Left ventricle myocardium inferior (tissue), 1 donor: Measurements from ENCODE around the gene SP100. TPM values are rescaled to one million over a fixed set of nuclear protein-coding genes. Genes with fewer than 3 reads are reported as not detected.

ENCODE experiments used
- DNase-seq: peaks from one replicate; pipeline ENCODE4 v3.0.0-alpha.2; 2020
- H3K27ac ChIP-seq: fragments of 200-600 bp; replicated peaks from 2 replicates; pipeline ENCODE4 v1.8.0; 2021
- H3K27me3 ChIP-seq: fragments of 200-600 bp; 2 replicates; pipeline ENCODE4 v1.8.0; 2021; ENCODE audit warnings: low read depth
- H3K36me3 ChIP-seq: fragments of 200-600 bp; 2 replicates; pipeline ENCODE4 v1.8.0; 2021
- H3K4me1 ChIP-seq: fragments of 200-600 bp; 2 replicates; pipeline ENCODE4 v1.8.0; 2021
- H3K4me3 ChIP-seq: fragments of 200-600 bp; 2 replicates; pipeline ENCODE4 v1.8.0; 2021; ENCODE audit warnings: mild to moderate bottlenecking, moderate library complexity
- H3K9me3 ChIP-seq: fragments of 200-600 bp; replicated peaks from 2 replicates; pipeline ENCODE4 v1.8.0; 2021
- intact Hi-C: fragments of 100-400 bp; cut with micrococcal nuclease; formaldehyde crosslinking; loops from one replicate; pipeline ENCODE4 v1.11.0; 2022
- total RNA-seq: library from RNA; stranded (reverse); fragmentation: NEBNext Ultra II Directional; extraction: Animal tissue kit (Norgen Biotek cat#: 25700); gene quantifications from one replicate; pipeline ENCODE4 v1.2.1, GENCODE V29; 2021
- TF ChIP-seq, protein P1 (sequence below): fragments of 200-600 bp; IDR thresholded peaks from 2 replicates; pipeline ENCODE4 v1.8.0; 2021; ENCODE audit warnings: antibody characterized with exemption, mild to moderate bottlenecking, borderline replicate concordance
- donor health status: DM: no; HTN: yes; CAD: no; lungs with severe emphysema.

The SP100 gene
- total RNA-seq, 1 donor from 2014 or later: 76.9 TPM

DNA sequence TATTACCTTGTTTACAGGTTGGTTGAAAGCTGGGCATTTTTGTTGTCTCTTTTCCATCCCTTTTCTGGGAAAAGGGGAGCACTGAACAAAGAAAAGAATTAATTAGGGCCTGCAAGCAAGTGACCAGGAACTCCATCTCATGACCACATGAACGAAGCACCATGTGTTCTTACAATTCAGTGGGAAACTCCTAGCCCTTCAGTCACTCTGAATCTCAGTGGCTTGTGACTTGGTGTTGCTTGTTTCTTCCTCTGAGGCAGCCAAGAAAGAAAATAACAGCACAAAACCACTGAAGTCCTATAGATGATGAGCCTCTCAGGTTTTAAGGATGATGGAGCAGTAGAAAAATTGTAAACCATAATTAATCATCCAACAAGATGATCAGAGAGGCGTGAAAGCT is 167.6 kb downstream of the SP100 start:
- no peaks in the 10 kb centered on the region for H3K9me3 ChIP-seq
- H3K27ac ChIP-seq: no peak overlapping the region
- no peaks in the 10 kb centered on the region for H3K36me3 ChIP-seq
- H3K4me1 ChIP-seq: no peaks in the 10 kb centered on the region
- intact Hi-C loops: no loop called here
- H3K4me3 ChIP-seq: no peak overlapping the region
- H3K27me3 ChIP-seq: peaks cover 25% of the 10 kb centered on the region
- DNase-seq: no peak
- TF ChIP-seq, protein P1, sequence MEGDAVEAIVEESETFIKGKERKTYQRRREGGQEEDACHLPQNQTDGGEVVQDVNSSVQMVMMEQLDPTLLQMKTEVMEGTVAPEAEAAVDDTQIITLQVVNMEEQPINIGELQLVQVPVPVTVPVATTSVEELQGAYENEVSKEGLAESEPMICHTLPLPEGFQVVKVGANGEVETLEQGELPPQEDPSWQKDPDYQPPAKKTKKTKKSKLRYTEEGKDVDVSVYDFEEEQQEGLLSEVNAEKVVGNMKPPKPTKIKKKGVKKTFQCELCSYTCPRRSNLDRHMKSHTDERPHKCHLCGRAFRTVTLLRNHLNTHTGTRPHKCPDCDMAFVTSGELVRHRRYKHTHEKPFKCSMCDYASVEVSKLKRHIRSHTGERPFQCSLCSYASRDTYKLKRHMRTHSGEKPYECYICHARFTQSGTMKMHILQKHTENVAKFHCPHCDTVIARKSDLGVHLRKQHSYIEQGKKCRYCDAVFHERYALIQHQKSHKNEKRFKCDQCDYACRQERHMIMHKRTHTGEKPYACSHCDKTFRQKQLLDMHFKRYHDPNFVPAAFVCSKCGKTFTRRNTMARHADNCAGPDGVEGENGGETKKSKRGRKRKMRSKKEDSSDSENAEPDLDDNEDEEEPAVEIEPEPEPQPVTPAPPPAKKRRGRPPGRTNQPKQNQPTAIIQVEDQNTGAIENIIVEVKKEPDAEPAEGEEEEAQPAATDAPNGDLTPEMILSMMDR: no peak

DNA sequence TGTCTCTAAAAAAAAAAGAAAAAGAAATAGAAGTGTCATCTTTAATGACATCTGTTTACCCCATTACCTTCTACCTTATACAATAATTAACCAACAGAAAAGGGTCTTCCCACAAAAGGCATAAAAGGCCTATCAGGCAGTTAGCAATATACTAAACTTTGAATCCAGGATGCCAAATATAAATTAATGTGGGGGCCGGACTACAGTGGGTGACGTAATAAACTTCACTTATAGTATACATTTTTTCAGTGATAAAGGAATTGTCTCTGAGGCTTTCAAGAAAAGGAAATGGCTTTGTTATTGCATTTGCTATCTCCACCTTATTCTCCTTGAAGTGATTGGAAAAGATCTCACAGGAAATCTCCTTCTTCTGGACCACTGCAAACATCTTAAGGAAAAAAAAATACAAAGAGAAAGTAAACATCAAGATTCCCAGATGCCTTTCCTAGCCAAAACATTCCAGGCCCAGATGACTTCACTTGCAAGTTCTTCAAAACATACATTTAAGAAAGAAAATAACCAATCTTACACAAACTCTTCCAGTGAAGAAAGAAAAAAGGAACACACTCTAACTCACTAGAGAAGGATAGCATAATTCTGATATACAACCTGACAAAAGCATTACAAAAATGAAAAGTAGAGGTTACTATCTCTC is 170.5 kb downstream of the SP100 start:
- no peaks in the 10 kb centered on the region for H3K4me1 ChIP-seq
- TF ChIP-seq, protein P1: no peak
- no peak overlapping the region for H3K27ac ChIP-seq
- no peaks in the 10 kb centered on the region for H3K36me3 ChIP-seq
- DNase-seq: no peak
- H3K27me3 ChIP-seq: peaks cover 7% of the 10 kb centered on the region
- H3K4me3 ChIP-seq: no peak overlapping the region
- intact Hi-C loops: no loop called here
- no peaks in the 10 kb centered on the region for H3K9me3 ChIP-seq

DNA sequence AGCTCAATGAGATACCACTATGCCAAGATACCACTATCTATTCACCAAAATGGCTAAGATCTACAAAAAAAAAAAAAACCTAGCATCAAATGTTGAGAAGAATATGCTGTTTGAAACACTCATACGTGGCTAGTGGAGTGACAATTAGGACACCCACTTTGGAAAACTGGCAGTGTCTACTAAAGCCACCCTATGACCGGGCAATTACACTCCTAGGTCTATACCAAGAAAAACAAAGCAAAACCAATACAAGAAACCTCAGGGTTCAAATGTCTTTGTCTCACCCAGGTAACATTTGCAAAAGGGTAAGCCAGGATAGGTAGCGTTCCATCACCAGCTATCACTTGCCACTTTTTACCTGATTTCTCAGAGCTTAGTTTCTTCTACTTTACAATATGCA is 173.0 kb downstream of the SP100 start:
- H3K36me3 ChIP-seq: no peaks in the 10 kb centered on the region
- no peak overlapping the region for H3K4me3 ChIP-seq
- no peak for DNase-seq
- no peaks in the 10 kb centered on the region for H3K4me1 ChIP-seq
- peaks cover 20% of the 10 kb centered on the region for H3K27me3 ChIP-seq
- no peaks in the 10 kb centered on the region for H3K9me3 ChIP-seq
- TF ChIP-seq, protein P1: no peak
- no peak overlapping the region for H3K27ac ChIP-seq
- intact Hi-C loops: no loop called here

DNA sequence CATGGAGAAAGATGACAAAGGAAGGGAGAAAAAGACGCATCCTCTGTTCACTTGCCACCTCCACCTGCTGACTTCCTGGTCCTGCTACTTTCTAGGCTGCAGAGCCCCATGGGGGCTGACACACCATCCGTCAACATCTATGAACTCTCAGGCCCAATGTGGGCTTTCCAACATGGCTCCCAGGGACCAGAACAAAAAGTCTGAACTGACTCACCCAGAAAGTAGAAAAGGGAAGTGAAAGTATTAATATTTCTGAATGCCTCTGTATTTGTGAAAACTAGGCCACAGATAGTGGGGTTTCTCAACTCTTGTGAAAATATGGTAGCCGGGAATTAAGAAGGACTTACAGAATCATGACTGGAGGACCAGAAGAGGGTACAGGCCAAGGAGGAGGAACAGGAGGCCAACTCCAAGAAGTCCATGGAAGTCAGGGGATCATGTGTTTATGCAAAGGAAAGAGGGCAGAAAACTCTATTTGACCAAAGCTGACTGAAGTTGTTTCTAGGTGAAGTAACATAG is 173.6 kb downstream of the SP100 start:
- DNase-seq: no peak
- TF ChIP-seq, protein P1: no peak
- Histone ChIP-seq H3K9me3 (no peaks in the 10 kb centered on the region), H3K4me3 (no peak overlapping the region), H3K36me3 (no peaks in the 10 kb centered on the region), H3K27me3 (peaks cover 22% of the 10 kb centered on the region), H3K27ac (no peak overlapping the region), H3K4me1 (no peaks in the 10 kb centered on the region)
- intact Hi-C loops: no loop called here

DNA sequence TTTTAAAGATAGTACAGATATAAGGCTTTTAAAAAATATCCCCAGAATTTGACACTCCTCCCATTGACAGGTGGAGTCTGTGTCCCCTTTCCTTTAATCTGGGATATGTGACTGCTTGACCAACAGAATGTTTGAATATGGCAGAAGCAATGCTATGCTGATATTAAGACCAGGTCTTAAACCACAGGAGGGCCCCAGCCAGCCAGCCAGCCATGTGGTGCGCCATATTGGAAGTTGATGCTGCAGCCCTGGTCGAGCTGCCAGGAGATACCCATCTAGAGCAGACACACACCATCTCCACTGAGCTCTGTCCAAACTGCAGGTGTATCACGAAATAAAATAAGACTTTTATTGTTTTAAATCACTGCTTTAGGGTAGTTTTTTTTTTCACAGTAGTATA is 174.3 kb downstream of the SP100 start:
- TF ChIP-seq, protein P1: no peak
- Histone ChIP-seq H3K4me1 (no peaks in the 10 kb centered on the region), H3K9me3 (no peaks in the 10 kb centered on the region), H3K27ac (no peak overlapping the region), H3K4me3 (no peak overlapping the region), H3K27me3 (peaks cover 24% of the 10 kb centered on the region), H3K36me3 (no peaks in the 10 kb centered on the region)
- intact Hi-C loops: no loop called here
- no peak for DNase-seq
